HUDEP-2 (cell line): ENCODE data around the gene RNU1-2.
"Not testable (repeated sequence)": the region's sequence is repeated elsewhere in the genome, so short reads cannot be mapped to it uniquely, and the experiment has no call there.

ENCODE experiments used
- DNase-seq, 76 experiments: peaks; one replicate each; lab custom pipeline; 2025; ENCODE audit not compliant: unreplicated experiment in 76 of 76; lab: John Stamatoyannopoulos, UW

Gene RNU1-2

GRCh38 chr1:16886860-16887605 lies 8.7 kb upstream of the RNU1-2 start:
- DNase-seq = no peak

- peak in 25 of 76 experiments; percentile 10 to 79 (median 36) for DNase-seq
These were observed 6.6 kb upstream of the RNU1-2 start for GRCh38 chr1:16888860-16889816.

GRCh38 chr1:16890539-16891021 lies 5.2 kb upstream of the RNU1-2 start:
- DNase-seq = not testable (repeated sequence)

GRCh38 chr1:16891057-16891456 lies 4.7 kb upstream of the RNU1-2 start:
- not testable (repeated sequence) for DNase-seq

- not testable (repeated sequence) for DNase-seq
These were observed 2.7 kb upstream of the RNU1-2 start for GRCh38 chr1:16892978-16893525.

- not testable (repeated sequence) for DNase-seq
These were observed 2.0 kb upstream of the RNU1-2 start for GRCh38 chr1:16893796-16894195.

- not testable (repeated sequence) for DNase-seq
These were observed 1.4 kb upstream of the RNU1-2 start for GRCh38 chr1:16894338-16894737.

- DNase-seq = not testable (repeated sequence)
These were observed 565 bp upstream of the RNU1-2 start for GRCh38 chr1:16895233-16895597.

GRCh38 chr1:16896316-16897055 lies 706 bp downstream of the RNU1-2 start:
- peak in 56 of 76 experiments; percentile 8 to 83 (median 51) for DNase-seq

GRCh38 chr1:16897653-16898052 lies 1.9 kb downstream of the RNU1-2 start:
- DNase-seq = not testable (repeated sequence)

GRCh38 chr1:16898298-16898697 lies 2.5 kb downstream of the RNU1-2 start:
- not testable (repeated sequence) for DNase-seq

GRCh38 chr1:16899020-16899419 lies 3.2 kb downstream of the RNU1-2 start:
- not testable (repeated sequence) for DNase-seq

GRCh38 chr1:16900751-16901150 lies 5.0 kb downstream of the RNU1-2 start:
- DNase-seq = no peak

- not testable (repeated sequence) for DNase-seq
These were observed 5.6 kb downstream of the RNU1-2 start for GRCh38 chr1:16901371-16901770.

- DNase-seq = peak in 1 of 76 experiments; percentile 23
These were observed 7.3 kb downstream of the RNU1-2 start for GRCh38 chr1:16903054-16903453.

- no peak for DNase-seq
These were observed 7.6 kb downstream of the RNU1-2 start for GRCh38 chr1:16903458-16903796.

GRCh38 chr1:16904560-16905109 lies 8.9 kb downstream of the RNU1-2 start:
- peak; percentile 74 to 99 (median 97) for DNase-seq

- DNase-seq = peak in 67 of 76 experiments; percentile 21 to 98 (median 79)
These were observed 9.5 kb downstream of the RNU1-2 start for GRCh38 chr1:16905110-16905867.
